ENCODE results near the gene PHACTR4. TPM values are rescaled to one million over a fixed set of nuclear protein-coding genes. Genes with fewer than 3 reads are reported as not detected.

Gene PHACTR4
- total and polyA plus RNA-seq, 2 of the 13 experiments (the other 11 are each of a cell fraction or from before 2014, with no cell fraction given) = 13.9 to 17.1 TPM

DNA sequence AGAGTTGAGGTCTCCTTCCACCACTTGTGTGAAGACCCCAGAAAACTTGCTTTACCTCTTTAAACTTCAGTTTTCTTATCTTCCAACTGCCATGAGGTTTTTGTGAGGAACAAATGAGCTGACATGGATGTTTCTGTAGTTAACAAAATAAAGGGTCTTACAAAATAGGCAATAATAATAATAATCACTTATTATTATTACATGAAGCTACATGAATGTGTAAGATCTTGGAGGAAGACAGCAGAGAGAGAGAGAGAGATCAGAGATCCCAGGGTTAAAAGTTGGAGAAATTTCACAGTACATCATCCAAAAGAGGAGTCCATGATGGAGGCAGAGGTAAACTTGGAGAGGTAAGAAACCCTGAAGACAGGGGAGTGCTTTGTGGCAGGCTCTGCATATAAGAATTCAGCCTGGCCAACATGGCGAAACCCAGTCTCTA, 147.0 kb downstream of the PHACTR4 start:
- CTCF ChIA-PET (ENCODE audit: low intra/inter-chr PET ratio, low total read pairs) = no interaction called here
- Histone ChIP-seq H3K36me3 (replicated peaks in 1 of 2; ENCODE audit: control insufficient read depth in 1 of 2, insufficient read depth in 2 of 2, low read length in 2 of 2) (0 out of 5 replicates have a peak, but pooled peaks cover 0 to 9% of the 10 kb centered on the region in 2 experiments), H4K20me1 (ENCODE audit: insufficient read depth, low read length) (peaks cover 45% of the 10 kb centered on the region), H3K9me3 (ENCODE audit: low read length) (no peaks in the 10 kb centered on the region), H3K79me2 (ENCODE audit: insufficient read depth, low read length) (peaks cover 26% of the 10 kb centered on the region), H3K4me3 (replicated peaks in 1 of 3; ENCODE audit: insufficient read depth in 1 of 3, low read depth in 2 of 3, low read length in 3 of 3) (no peak overlapping the region), H2AFZ (ENCODE audit: low read length) (no peak overlapping the region), H3K4me2 (ENCODE audit: low read depth, low read length) (no peak overlapping the region), H3K9ac (ENCODE audit: insufficient read depth, low read depth, low read length) (no peak overlapping the region), H3K27ac (ENCODE audit: extremely low read length, insufficient read depth, low read length) (peak overlapping the region; percentile 91), H3K27me3 (ENCODE audit: control insufficient read depth in 1 of 2, insufficient read depth in 2 of 2, low read length in 2 of 2) (no peaks in the 10 kb centered on the region), H3K4me1 (ENCODE audit: insufficient read depth, low read length) (peaks cover 45% of the 10 kb centered on the region)
- DNase-seq (ENCODE audit: low spot score) (no peak), ATAC-seq (peak; percentile 0; the same call in 1 of the 3 replicates), FAIRE-seq (no peak)
- intact Hi-C loops (cut with micrococcal nuclease; ENCODE audit: unreplicated experiment) = loop anchor here (5.0 to 10.0 kb wide), 2 partner anchors 136 to 358 kb away; no protein-coding TSS in a partner anchor
- 0 out of 2 replicates have a peak, but pooled peaks have one; percentile 34 for TF ChIP-seq RARG (CRISPR knock-in tag; IDR thresholded peaks at IDR 0.05; ENCODE audit: low read depth)
- TF ChIP-seq SKI (IDR thresholded peaks at IDR 0.05; ENCODE audit: partially characterized antibody) = no peak
- TF ChIP-seq SNAPC2 (CRISPR knock-in tag; IDR thresholded peaks at IDR 0.05) = no peak
- TF ChIP-seq, protein P1, sequence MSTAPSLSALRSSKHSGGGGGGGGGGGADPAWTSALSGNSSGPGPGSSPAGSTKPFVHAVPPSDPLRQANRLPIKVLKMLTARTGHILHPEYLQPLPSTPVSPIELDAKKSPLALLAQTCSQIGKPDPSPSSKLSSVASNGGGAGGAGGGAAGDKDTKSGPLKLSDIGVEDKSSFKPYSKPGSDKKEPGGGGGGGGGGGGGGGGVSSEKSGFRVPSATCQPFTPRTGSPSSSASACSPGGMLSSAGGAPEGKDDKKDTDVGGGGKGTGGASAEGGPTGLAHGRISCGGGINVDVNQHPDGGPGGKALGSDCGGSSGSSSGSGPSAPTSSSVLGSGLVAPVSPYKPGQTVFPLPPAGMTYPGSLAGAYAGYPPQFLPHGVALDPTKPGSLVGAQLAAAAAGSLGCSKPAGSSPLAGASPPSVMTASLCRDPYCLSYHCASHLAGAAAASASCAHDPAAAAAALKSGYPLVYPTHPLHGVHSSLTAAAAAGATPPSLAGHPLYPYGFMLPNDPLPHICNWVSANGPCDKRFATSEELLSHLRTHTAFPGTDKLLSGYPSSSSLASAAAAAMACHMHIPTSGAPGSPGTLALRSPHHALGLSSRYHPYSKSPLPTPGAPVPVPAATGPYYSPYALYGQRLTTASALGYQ (CRISPR knock-in tag; IDR thresholded peaks at IDR 0.05) = no peak
- TF ChIP-seq, protein P2, sequence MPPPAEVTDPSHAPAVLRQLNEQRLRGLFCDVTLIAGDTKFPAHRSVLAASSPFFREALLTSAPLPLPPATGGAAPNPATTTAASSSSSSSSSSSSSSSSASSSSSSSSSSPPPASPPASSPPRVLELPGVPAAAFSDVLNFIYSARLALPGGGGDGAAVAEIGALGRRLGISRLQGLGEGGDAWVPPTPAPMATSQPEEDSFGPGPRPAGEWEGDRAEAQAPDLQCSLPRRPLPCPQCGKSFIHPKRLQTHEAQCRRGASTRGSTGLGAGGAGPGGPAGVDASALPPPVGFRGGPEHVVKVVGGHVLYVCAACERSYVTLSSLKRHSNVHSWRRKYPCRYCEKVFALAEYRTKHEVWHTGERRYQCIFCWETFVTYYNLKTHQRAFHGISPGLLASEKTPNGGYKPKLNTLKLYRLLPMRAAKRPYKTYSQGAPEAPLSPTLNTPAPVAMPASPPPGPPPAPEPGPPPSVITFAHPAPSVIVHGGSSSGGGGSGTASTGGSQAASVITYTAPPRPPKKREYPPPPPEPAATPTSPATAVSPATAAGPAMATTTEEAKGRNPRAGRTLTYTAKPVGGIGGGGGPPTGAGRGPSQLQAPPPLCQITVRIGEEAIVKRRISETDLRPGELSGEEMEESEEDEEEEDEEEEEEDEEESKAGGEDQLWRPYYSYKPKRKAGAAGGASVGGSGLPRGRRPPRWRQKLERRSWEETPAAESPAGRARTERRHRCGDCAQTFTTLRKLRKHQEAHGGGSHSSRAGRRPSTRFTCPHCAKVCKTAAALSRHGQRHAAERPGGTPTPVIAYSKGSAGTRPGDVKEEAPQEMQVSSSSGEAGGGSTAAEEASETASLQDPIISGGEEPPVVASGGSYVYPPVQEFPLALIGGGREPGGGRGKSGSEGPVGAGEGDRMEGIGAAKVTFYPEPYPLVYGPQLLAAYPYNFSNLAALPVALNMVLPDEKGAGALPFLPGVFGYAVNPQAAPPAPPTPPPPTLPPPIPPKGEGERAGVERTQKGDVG (CRISPR knock-in tag; IDR thresholded peaks at IDR 0.05; ENCODE audit: borderline replicate concordance) = no peak
- no TSS peak for BruUV-seq (replicated peaks)
- 100% methylated on average over 1 of the region's 1 CpG for WGBS (ENCODE audit: low lambda C conversion rate)
- in situ Hi-C loops (cut with HindIII; ENCODE audit: extremely low pct_ligation_motif_present, low pct_unique_long_range_greater_than_20kb) = loop anchor here (5.0 kb wide), 1 partner anchor 86 kb away; no protein-coding TSS in a partner anchor
- POLR2A ChIA-PET = interaction anchor here (1.0 to 1.3 kb wide), 3 partner anchors 11 to 86 kb away, joined by 3 read pairs; partner anchors contain the start of gene RCC1
